Left lung (tissue), 10 donors: Measurements from ENCODE around the gene SCO2. TPM values are rescaled to one million over a fixed set of nuclear protein-coding genes. Genes with fewer than 3 reads are reported as not detected.
A peak's percentile ranks its signal among the peaks of the same experiment; 100 is the strongest.

ENCODE experiments used
- ATAC-seq: fragments of 200-7000 bp; cut with Tn5 transposase; one replicate; pipeline ENCODE4 v1.9.1; 2020; ENCODE audit warnings: moderate library complexity
- DNase-seq, 4 donors: peaks; one replicate each; pipeline ENCODE4 v3.0.0-alpha.2; 2013 to 2020
- H3K27ac ChIP-seq, 2 donors: fragments of 200-600 bp; sonication (generic) in 1 of 2; one replicate each; pipeline versions ENCODE4 v1.5.0 to v1.8.0; 2020 to 2021
- H3K27me3 ChIP-seq, 2 donors: fragments of 200-600 bp; sonication (generic) in 1 of 2; one replicate each; pipeline versions ENCODE4 v1.5.0 to v1.8.0; 2020 to 2021
- H3K36me3 ChIP-seq, 2 donors: fragments of 200-600 bp; sonication (generic) in 1 of 2; one replicate each; pipeline versions ENCODE4 v1.5.0 to v1.8.0; 2020 to 2021
- H3K4me1 ChIP-seq, 2 donors: fragments of 200-600 bp; one replicate each; pipeline ENCODE4 v1.8.0; 2021
- H3K4me3 ChIP-seq, 2 donors: fragments of 200-600 bp; sonication (generic) in 1 of 2; one replicate each; pipeline versions ENCODE4 v1.5.0 to v1.8.0; 2020 to 2021; ENCODE audit warnings: mild to moderate bottlenecking in 1 of 2
- H3K9me3 ChIP-seq, 2 donors: fragments of 200-600 bp; sonication (generic) in 1 of 2; one replicate each; pipeline versions ENCODE4 v1.5.0 to v1.8.0; 2020 to 2021
- intact Hi-C, 2 donors: fragments of 100-400 bp; cut with DNase I; formaldehyde crosslinking; loops; one replicate each; pipeline versions ENCODE4 v1.11.2 to v1.14.2; 2022
- polyA plus RNA-seq, 6 donors: library from polyadenylated mRNA; unstranded; fragments of 120-200 nt; gene quantifications; one replicate each; pipeline ENCODE4 v1.2.1, GENCODE V29; 2013; ENCODE audit not compliant: insufficient read length in 6 of 6
- total RNA-seq, 2 donors: library from RNA; stranded (reverse); fragmentation: NEBNext Ultra II Directional; extraction: Animal tissue kit (Norgen Biotek cat#: 25700); gene quantifications; one replicate each; pipeline ENCODE4 v1.2.1, GENCODE V29; 2021
- TF ChIP-seq, protein P1 (sequence below), 2 donors: fragments of 200-600 bp; sonication (generic) in 1 of 2; IDR thresholded peaks; one replicate each; pipeline versions ENCODE4 v1.5.0 to v1.8.0; 2021; ENCODE audit warnings: antibody characterized with exemption in 2 of 2
- donor health status: DM: no; HTN: yes; CAD: no.
- donor health status: DM: no; HTN: no; CAD: no.

Gene SCO2
- total and polyA plus RNA-seq, 8 donors, result 1.1 to 3.3 (median 2.3) TPM; not detected in 1

DNA sequence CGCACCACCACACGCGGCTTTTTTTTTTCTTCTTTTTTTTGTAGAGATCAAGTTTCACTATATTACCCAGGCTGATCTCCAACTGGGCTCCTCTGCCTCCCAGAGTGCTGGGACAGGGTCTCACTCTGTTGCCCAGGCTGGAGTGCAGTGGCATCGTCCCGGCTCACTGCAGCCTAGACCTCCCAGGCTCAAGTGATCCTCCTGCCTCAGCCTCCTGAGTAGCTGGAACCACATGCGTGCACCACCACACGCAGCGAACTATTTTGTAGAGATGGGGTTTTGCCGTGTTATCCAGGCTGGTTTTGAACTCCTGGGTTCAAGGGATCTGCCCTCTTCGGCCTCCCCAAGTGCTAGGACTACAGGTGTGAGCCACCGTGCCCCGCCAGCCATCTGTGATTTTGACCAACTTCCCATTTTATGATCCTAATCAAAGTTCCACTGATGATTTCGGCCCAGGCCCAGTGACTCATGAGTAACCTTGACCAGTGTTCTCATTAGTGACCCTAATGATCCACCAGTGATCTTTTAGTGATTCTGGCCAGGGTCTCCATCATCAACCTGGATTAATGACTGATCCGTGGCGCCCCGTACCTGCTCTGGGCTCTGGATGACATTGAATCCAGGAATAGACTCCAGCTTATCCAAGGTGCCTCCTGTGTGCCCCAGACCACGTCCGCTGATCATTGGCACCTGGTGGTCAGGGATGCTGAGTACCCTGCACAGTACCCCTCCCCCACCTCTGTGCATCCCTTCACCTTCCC is 2.7 kb upstream of the SCO2 start:
- TF ChIP-seq, protein P1, sequence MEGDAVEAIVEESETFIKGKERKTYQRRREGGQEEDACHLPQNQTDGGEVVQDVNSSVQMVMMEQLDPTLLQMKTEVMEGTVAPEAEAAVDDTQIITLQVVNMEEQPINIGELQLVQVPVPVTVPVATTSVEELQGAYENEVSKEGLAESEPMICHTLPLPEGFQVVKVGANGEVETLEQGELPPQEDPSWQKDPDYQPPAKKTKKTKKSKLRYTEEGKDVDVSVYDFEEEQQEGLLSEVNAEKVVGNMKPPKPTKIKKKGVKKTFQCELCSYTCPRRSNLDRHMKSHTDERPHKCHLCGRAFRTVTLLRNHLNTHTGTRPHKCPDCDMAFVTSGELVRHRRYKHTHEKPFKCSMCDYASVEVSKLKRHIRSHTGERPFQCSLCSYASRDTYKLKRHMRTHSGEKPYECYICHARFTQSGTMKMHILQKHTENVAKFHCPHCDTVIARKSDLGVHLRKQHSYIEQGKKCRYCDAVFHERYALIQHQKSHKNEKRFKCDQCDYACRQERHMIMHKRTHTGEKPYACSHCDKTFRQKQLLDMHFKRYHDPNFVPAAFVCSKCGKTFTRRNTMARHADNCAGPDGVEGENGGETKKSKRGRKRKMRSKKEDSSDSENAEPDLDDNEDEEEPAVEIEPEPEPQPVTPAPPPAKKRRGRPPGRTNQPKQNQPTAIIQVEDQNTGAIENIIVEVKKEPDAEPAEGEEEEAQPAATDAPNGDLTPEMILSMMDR (IDR thresholded peaks at IDR 0.05), result no peak
- peak overlapping the region in 1 of 2 donors; percentile 85 for H3K4me3 ChIP-seq
- peaks cover 0 to 33% of the 10 kb centered on the region in 2 donors for H3K36me3 ChIP-seq
- no peaks in the 10 kb centered on the region for H3K9me3 ChIP-seq
- peaks cover 19 to 58% of the 10 kb centered on the region in 2 donors for H3K4me1 ChIP-seq
- H3K27ac ChIP-seq, result peak overlapping the region; percentile 99
- DNase-seq (peak in 2 of 4 donors; percentile 38 to 49), ATAC-seq (no peak)
- intact Hi-C loops, result no loop called here
- no peaks in the 10 kb centered on the region for H3K27me3 ChIP-seq

DNA sequence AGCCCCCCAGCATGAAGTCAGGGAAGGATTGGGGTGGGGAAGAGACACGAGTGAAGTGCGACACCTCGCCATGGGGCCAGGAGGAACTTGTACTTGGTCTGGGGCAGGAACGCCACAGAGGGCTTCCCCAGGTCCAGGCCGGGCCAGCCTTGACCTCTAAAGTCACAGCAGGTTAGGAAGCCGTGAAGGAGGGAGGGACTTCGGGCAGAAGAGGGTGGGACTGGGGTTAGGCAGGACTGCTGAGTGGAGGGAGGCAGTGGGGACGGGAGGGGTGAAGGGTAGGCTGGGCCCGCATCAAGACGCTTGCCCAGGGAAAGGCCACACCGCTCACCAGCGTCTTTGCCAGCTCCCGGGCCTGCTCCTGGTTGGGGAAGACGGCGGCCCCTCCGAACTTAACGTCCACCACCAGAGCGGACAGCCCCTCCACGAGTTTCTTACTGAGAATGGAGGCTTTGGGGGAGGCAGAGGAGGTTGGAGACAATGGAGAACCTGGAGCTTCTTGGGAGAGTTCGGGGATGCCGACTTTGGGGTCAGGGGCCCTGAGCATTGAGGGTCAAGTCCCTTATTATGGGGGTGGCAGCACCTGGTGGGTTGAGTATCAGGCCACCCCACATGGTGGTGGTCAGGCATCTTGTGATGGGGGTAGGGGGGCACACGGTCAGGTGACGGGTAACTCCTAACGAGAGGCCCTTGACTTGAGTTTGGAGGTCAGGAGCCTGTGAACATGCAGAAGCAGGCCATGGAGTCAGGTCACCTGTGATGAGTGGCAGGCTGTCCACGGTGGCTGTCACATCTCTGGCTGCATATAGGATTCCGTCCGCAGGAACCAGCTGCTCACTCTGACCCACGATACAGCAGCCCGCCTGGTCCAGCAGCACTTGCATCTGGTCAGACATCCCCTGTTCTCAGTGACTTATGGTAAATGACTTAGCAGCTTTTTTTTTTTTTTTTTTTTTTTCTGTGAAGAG is 1.7 kb upstream of the SCO2 start:
- ATAC-seq, result peak; percentile 22
- Histone ChIP-seq H3K9me3 (no peaks in the 10 kb centered on the region), H3K27ac (peak overlapping the region; percentile 99), H3K4me3 (peak overlapping the region; percentile 85 to 86), H3K36me3 (peaks cover 0 to 42% of the 10 kb centered on the region in 2 donors), H3K4me1 (peaks cover 19 to 48% of the 10 kb centered on the region in 2 donors), H3K27me3 (no peaks in the 10 kb centered on the region)
- peak in 2 of 4 donors; percentile 88 to 91 for DNase-seq
- intact Hi-C loops, result no loop called here
- TF ChIP-seq, protein P1 (IDR thresholded peaks at IDR 0.05), result no peak

DNA sequence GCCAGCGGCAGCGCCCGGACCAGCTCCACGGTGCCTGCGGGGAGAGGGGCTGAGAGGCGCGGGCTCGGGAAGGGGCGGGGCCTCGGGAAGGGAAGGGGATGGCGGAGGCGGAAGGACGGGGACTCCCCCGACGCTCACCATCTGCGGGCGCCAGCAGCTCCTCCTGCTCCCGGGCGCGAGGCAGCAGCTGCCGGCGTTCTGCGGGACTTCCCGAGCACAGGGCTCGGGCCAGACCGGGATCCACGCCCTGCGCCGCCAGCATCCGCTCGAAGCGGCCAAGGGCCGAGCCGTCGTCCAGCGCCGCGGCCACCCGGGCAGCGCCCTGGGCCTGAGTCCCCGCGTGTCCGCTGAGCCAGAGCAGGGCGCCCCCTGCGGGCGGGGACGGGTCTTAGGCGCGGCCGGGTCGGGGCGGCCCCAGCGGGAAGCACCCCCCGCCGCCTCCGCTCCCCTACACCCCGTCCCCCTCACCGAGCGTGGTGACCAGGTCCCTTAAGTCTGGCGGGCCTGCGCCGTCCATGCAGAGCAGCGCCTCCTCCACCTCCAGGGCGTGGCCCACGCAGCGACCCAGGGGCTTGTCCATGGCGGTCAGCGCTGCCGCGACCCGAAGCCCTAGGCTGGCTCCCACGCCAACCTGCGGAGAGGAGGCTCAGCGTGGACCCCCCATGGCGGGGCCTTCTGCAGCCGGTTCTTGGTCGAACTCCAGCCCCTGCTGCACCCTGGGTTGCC is 873 bp upstream of the SCO2 start:
- H3K4me1 ChIP-seq, result peaks cover 19 to 46% of the 10 kb centered on the region in 2 donors
- intact Hi-C loops, result no loop called here

DNA sequence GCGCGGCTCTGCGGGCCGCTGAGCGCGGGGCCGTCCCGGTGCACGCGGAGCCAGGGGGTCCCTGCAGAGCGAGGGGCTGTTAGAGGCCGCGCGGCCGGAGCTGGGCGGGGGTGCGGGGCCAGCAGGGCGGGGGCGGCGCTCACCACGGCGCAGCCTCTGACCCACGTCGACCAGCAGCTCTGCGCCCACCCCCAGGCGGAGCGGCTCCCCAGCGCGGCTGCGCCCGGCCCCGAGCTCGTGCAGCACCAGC is 385 bp upstream of the SCO2 start:
- peaks cover 0 to 56% of the 10 kb centered on the region in 2 donors for H3K36me3 ChIP-seq
- no peaks in the 10 kb centered on the region for H3K27me3 ChIP-seq
- peak overlapping the region; percentile 99 for H3K27ac ChIP-seq
- H3K4me1 ChIP-seq, result peaks cover 19 to 46% of the 10 kb centered on the region in 2 donors
- intact Hi-C loops, result no loop called here
- no peaks in the 10 kb centered on the region for H3K9me3 ChIP-seq
- ATAC-seq, result peak; percentile 4
- peak overlapping the region; percentile 85 to 86 for H3K4me3 ChIP-seq
- TF ChIP-seq, protein P1 (IDR thresholded peaks at IDR 0.05), result no peak
- no peak for DNase-seq

More for the DNA sequence above, 873 bp upstream of the SCO2 start:
- Histone ChIP-seq H3K27me3 (no peaks in the 10 kb centered on the region), H3K4me3 (peak overlapping the region; percentile 85 to 86), H3K36me3 (peaks cover 0 to 51% of the 10 kb centered on the region in 2 donors), H3K27ac (peak overlapping the region; percentile 99), H3K9me3 (no peaks in the 10 kb centered on the region)
- DNase-seq (peak; percentile 75 to 97 (median 88)), ATAC-seq (peak; percentile 30)
- TF ChIP-seq, protein P1 (IDR thresholded peaks at IDR 0.05), result peak; percentile 54 to 91
